Activated naive CD8-positive, alpha-beta T cell treated with anti-CD3 and anti-CD28 coated beads, Interleukin-2, amount 10 ng/mL, durations not matched to agents 7 days and 5 days (primary cell): ENCODE results near the gene SLC6A12. TPM values are rescaled to one million over a fixed set of nuclear protein-coding genes. Genes with fewer than 3 reads are reported as not detected.

Source experiments
- ATAC-seq: fragments of 150-1000 bp; cut with Tn5 transposase; one replicate; pipeline ENCODE4 v1.10.0; 2021; ENCODE audit warnings: low read depth, moderate library complexity
- POLR2A ChIA-PET: fragments of 350-600 bp; sonication (Branson Sonifier 250); formaldehyde crosslinking; loops from one replicate; lab custom pipeline; 2021; ENCODE audit warnings: antibody characterized with exemption; lab: Charles Lee
- DNase-seq: peaks from one replicate; pipeline ENCODE4 v3.0.0; 2021
- H3K27ac Mint-ChIP-seq: one replicate; pipeline ENCODE4 v1.8.0; 2022; ENCODE audit warnings: mild to moderate bottlenecking, mixed read lengths
- H3K27me3 Mint-ChIP-seq: one replicate; pipeline ENCODE4 v1.8.0; 2022; ENCODE audit warnings: mild to moderate bottlenecking, moderate library complexity, mixed read lengths
- H3K36me3 Mint-ChIP-seq: one replicate; pipeline ENCODE4 v1.8.0; 2021; ENCODE audit warnings: mild to moderate bottlenecking, mixed read lengths
- H3K4me1 Mint-ChIP-seq: one replicate; pipeline ENCODE4 v1.8.0; 2021; ENCODE audit warnings: mixed read lengths
- H3K4me3 Mint-ChIP-seq: one replicate; pipeline ENCODE4 v1.8.0; 2022; ENCODE audit warnings: mild to moderate bottlenecking, moderate library complexity, mixed read lengths
- H3K9me3 Mint-ChIP-seq: one replicate; pipeline ENCODE4 v1.8.0; 2021; ENCODE audit warnings: mixed read lengths
- total RNA-seq, 2 experiments: library from RNA; stranded (reverse); gene quantifications; one replicate each; pipeline ENCODE4 v1.2.3, GENCODE V29; 2021

The SLC6A12 gene
- total RNA-seq, 2 experiments from 2014 or later = not detected

DNA sequence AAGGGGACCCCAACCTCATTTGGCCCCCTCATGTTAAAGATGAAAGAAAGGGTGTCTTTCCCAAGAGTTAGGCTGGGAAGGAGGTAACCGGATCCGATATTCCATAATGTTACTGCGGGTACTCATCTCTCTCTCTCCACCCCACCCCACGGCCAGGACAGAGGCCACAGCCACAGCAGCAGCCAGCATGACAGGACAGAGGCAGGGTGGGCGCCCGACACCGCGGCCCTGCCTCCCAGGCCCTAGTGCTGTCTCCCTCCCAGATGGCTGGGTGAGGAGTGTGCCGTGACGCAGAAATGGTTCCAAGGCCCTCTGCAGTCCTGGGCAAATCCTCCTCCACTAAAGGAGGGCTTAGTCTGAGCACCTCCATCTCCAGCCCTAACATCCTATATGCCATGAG, 6.2 kb downstream of the SLC6A12 start:
- Mint-ChIP-seq H3K4me3 (no peak overlapping the region), H3K4me1 (no peaks in the 10 kb centered on the region)
- POLR2A ChIA-PET = no interaction called here

DNA sequence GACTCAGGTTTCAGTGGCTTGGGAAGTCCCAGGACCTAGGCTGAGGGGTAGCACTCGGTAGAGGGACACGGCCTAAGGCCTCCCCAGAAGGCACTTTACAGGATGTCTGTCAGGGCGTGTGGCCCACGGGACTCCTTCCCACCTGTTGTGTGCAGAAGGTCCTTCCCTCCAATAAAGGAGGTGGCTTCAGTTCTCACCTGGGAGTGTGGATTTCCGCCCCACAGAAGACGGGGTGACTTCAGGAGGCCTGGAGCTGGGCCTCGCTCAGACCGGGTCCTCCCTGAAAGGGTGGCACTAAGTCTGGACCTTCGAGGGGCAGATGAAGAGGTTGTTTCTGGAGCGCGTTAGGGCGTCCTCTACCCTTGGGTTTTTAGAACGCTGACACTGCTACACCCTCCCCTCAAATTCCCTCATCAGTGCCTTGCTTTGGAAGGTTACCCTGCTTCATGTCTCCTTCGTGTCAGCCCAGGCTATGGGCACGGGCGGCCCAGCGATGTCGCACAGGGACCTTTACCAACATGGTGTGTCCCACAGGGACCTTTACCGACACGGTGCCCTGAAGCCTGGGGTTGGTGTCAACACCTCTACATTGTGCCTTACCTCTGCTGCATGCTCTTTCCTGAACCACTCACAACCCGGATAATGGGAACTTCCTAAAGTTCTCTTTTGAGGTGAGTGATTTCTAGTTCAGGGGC, 7.1 kb downstream of the SLC6A12 start:
- no peak overlapping the region for H3K4me3 Mint-ChIP-seq
- no peaks in the 10 kb centered on the region for H3K36me3 Mint-ChIP-seq
- no peak overlapping the region for H3K27ac Mint-ChIP-seq
- no peak for ATAC-seq
- H3K9me3 Mint-ChIP-seq = no peaks in the 10 kb centered on the region
- no peaks in the 10 kb centered on the region for H3K4me1 Mint-ChIP-seq
- POLR2A ChIA-PET = no interaction called here
- no peak for DNase-seq
- H3K27me3 Mint-ChIP-seq = peaks cover 28% of the 10 kb centered on the region

More for the DNA sequence above, 6.2 kb downstream of the SLC6A12 start:
- ATAC-seq = no peak
- peaks cover 24% of the 10 kb centered on the region for H3K27me3 Mint-ChIP-seq
- no peaks in the 10 kb centered on the region for H3K9me3 Mint-ChIP-seq
- DNase-seq = no peak
- H3K27ac Mint-ChIP-seq = no peak overlapping the region
- no peaks in the 10 kb centered on the region for H3K36me3 Mint-ChIP-seq

DNA sequence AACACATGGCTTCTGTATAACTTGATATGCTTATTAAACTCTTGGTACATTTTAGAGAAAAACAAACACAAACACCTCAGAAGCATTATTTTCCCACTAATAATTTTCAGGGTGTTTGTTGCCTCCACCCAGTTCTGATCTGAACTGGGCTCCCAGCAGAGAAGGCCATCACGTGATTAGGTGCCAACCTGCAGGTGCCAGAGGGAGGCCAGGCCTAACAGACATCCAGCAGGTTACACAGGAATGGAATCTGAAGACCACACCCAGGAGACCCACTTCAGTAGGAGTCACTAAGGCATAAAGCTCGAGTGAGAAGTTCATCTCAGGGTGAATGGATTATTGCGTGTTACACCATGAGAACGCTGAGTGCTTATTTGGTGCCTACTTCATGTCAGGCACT, 8.9 kb downstream of the SLC6A12 start:
- H3K4me3 Mint-ChIP-seq = no peak overlapping the region
- POLR2A ChIA-PET = no interaction called here
- ATAC-seq = no peak

DNA sequence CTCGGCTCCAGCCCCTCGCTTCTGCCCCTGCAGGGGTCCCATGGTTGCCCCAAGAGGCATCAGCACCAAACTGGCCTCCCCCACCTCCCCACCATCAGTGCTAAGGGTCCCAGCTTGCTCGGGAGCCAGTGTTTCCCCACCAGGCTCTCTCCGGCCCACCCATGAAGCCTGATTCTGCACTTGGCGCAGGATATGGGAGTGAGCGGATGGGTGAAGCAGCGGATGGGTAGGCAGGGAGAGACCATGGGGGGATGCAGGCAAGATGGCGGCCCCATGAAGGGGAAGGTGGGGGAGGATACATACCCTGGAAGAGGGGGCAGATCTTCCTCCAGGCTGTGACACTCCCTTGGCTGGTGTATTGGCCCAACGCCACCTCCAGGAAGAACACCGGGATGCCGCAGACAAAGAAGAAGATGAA, 9.7 kb downstream of the SLC6A12 start:
- H3K9me3 Mint-ChIP-seq = no peaks in the 10 kb centered on the region
- H3K27me3 Mint-ChIP-seq = peaks cover 36% of the 10 kb centered on the region
- POLR2A ChIA-PET = no interaction called here
- no peak overlapping the region for H3K27ac Mint-ChIP-seq
- H3K4me1 Mint-ChIP-seq = no peaks in the 10 kb centered on the region
- H3K4me3 Mint-ChIP-seq = no peak overlapping the region
- ATAC-seq (no peak), DNase-seq (no peak)
- H3K36me3 Mint-ChIP-seq = no peaks in the 10 kb centered on the region

More for the DNA sequence above, 8.9 kb downstream of the SLC6A12 start:
- no peak for DNase-seq
- no peaks in the 10 kb centered on the region for H3K9me3 Mint-ChIP-seq
- H3K27ac Mint-ChIP-seq = no peak overlapping the region
- H3K27me3 Mint-ChIP-seq = peaks cover 35% of the 10 kb centered on the region
- no peaks in the 10 kb centered on the region for H3K36me3 Mint-ChIP-seq
- no peaks in the 10 kb centered on the region for H3K4me1 Mint-ChIP-seq

DNA sequence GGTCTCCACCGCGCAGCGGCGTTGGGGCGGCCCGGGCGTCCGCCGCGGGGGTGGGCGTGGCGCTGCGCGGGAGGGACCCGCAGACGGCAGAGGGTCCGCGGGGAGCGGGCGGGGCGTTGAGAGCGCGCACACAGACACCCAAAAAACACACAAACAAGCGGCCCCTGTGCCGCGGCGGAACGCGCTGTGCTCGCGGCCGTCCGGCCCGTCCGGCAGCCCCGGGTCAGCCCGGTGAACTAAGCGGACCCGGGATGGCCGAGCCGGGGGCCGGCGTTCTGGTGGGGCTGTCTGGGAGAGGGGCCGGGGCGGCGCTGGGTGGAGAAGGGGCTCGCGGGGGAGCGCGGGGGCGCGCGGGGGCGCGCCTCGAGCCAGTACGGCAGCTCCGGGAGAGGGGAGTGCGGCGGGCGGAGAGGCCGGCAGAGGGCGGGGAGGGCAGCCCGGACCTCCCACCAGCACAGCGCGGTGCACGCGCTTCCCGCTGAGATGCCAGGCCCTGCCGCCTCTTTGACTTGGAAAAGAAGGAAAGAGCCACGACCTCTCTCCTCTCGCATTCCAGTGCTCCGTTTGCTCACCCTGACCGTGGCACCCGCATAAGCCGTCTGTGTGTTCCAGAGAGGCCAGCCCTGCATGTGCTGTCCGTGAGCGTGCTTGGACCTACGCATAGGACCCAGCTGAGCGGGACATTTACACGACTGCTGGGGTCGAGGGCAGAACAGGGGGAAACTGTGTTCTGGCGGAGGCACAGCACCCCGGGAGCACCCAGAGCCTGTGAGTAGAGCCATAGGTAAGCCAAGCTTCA, 10.3 kb downstream of the SLC6A12 start:
- Mint-ChIP-seq H3K9me3 (no peaks in the 10 kb centered on the region), H3K27ac (no peak overlapping the region), H3K27me3 (peaks cover 37% of the 10 kb centered on the region), H3K4me3 (no peak overlapping the region), H3K36me3 (no peaks in the 10 kb centered on the region), H3K4me1 (no peaks in the 10 kb centered on the region)
- DNase-seq (no peak), ATAC-seq (no peak)
- POLR2A ChIA-PET = no interaction called here

DNA sequence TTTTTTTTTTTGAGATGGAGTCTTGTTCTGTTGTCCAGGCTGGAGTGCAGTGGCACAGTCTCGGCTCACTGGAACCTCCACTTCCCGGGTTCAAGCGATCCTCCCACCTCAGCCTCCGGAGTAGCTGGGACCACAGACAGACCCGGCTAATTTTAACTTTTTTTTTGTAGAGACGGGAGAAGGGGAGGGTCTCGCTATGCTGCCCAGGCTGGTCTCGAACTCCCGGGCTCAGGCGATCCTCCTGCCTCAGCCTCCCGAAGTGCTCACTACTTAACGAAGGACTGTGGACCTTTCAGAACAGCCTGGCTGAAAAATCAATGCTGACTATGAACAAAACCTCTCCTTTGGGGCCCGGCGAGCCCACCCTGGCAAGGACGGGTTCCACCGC, 10.9 kb downstream of the SLC6A12 start:
- Mint-ChIP-seq H3K4me3 (no peak overlapping the region), H3K9me3 (no peaks in the 10 kb centered on the region), H3K36me3 (no peaks in the 10 kb centered on the region), H3K27ac (no peak overlapping the region), H3K4me1 (no peaks in the 10 kb centered on the region), H3K27me3 (peaks cover 37% of the 10 kb centered on the region)
- no peak for ATAC-seq
- POLR2A ChIA-PET = no interaction called here
- no peak for DNase-seq

DNA sequence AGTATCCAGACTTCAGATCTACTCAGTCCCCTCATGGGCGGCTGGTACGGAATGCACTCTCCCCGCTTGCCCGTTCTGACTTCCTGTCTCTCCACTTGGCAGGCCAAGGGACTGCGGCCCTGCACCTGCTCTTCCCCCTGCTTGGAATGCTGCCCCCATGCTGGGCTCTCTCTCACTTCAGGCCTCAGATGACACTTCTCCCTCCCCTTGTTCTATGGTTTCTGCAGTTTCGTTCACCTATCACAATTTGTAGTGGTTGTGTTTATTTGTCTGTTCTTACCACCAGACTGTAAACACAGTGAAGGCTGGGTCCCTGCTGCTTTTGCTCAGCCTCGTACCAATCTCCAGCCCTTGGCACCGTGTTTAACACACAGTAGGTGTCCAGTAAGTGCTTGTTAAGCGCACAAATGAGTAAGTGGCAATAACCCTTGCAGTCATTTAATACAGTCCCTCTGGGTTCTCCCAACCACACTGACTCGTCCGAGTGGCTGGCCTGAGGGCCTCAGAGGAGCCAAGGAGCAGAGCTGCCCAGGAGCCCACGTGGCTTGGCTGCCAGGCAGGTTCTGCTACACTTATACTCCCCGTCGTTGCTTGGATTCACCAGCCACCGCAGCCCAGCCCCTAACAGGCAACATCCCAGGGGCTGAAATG, 11.8 kb downstream of the SLC6A12 start:
- DNase-seq = no peak
- no peak overlapping the region for H3K4me3 Mint-ChIP-seq
- peaks cover 38% of the 10 kb centered on the region for H3K27me3 Mint-ChIP-seq
- no peaks in the 10 kb centered on the region for H3K36me3 Mint-ChIP-seq
- ATAC-seq = no peak
- H3K27ac Mint-ChIP-seq = no peak overlapping the region
- no peaks in the 10 kb centered on the region for H3K9me3 Mint-ChIP-seq
- no peaks in the 10 kb centered on the region for H3K4me1 Mint-ChIP-seq
- POLR2A ChIA-PET = no interaction called here

DNA sequence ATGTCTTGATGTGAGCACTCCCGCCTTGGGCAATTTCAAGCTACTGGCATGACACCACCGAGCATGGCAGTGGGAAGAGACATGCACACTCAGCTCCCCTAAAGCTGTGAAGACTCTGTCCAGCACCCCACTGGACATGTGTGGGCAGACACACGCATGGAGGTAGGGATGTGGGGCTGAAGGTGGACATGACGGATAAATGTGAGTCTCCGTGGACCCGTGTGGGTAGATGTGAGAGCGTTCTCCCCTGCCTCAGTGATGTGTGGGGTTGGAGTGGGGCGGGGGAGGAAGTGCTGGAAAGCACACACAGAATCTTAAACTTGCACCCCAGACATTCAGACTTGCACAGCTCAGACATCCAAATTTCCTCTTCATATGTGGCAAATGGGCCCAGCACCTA, 12.6 kb downstream of the SLC6A12 start:
- Mint-ChIP-seq H3K4me1 (no peaks in the 10 kb centered on the region), H3K4me3 (no peak overlapping the region), H3K9me3 (no peaks in the 10 kb centered on the region), H3K27ac (no peak overlapping the region), H3K27me3 (peaks cover 38% of the 10 kb centered on the region), H3K36me3 (no peaks in the 10 kb centered on the region)
- ATAC-seq (no peak), DNase-seq (no peak)
- POLR2A ChIA-PET = no interaction called here

DNA sequence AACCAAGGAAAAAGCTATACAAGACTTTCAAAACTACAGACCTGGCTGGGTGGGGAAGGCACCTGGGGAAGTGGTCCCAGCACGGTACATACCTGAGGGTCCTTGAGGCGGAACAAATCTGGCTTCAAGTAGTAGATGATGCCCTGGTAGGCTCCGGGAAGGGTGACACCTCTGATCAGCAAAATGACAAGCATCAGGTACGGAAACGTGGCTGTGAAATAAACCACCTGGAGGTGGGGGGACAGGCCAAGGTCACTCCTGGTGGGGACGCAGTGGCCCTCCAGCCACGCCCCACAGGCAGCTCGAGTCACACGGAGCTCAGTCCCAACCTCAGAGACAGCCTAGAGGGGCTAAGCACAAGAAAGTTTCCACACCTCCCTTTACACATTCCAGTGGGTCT, 15.3 kb downstream of the SLC6A12 start:
- peaks cover 23% of the 10 kb centered on the region for H3K27me3 Mint-ChIP-seq
- H3K27ac Mint-ChIP-seq = no peak overlapping the region
- DNase-seq (no peak), ATAC-seq (no peak)
- no peaks in the 10 kb centered on the region for H3K36me3 Mint-ChIP-seq
- H3K9me3 Mint-ChIP-seq = no peaks in the 10 kb centered on the region
- no peak overlapping the region for H3K4me3 Mint-ChIP-seq
- no peaks in the 10 kb centered on the region for H3K4me1 Mint-ChIP-seq
- POLR2A ChIA-PET = no interaction called here

DNA sequence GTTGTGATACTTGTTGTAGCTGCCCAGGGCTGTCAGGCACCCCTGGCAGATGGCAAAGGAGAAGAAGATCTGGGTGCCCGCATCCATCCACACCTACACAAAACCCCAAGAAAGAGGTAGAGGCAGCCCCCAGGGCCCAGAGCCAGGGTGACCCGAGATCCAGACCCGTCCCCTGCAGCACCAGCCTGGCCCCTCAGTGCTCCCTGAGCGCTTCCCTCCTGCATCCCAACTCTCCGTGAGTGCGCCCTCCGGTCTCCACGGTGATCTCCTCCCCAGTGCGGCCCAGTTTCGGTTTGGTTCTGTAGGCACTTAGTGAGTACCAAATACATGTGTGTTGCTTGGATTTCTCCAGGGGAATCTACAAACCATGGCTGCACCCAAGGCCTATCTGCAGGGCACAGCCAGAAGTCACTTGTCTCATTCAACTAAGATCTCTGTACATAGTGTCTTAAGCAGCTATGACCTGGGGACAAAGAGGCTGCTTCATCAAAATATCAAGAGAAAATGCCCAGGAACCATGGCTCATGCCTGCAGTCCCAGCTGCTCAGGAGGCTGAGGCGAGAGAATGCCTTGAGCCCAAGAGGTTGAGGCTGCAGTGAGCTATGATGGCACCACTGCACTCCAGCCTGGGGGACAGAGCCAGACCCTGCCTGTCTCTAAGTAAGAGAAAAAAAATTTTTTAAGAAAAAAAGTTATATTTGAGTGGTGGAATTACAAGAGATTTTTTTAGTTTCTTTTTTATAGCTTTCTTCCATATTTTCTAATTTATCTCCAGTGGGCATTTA, 15.9 kb downstream of the SLC6A12 start:
- H3K27me3 Mint-ChIP-seq = peaks cover 23% of the 10 kb centered on the region
- H3K36me3 Mint-ChIP-seq = no peaks in the 10 kb centered on the region
- no peak overlapping the region for H3K4me3 Mint-ChIP-seq
- ATAC-seq (no peak), DNase-seq (no peak)
- POLR2A ChIA-PET = no interaction called here
- H3K9me3 Mint-ChIP-seq = no peaks in the 10 kb centered on the region
- no peaks in the 10 kb centered on the region for H3K4me1 Mint-ChIP-seq
- H3K27ac Mint-ChIP-seq = no peak overlapping the region

DNA sequence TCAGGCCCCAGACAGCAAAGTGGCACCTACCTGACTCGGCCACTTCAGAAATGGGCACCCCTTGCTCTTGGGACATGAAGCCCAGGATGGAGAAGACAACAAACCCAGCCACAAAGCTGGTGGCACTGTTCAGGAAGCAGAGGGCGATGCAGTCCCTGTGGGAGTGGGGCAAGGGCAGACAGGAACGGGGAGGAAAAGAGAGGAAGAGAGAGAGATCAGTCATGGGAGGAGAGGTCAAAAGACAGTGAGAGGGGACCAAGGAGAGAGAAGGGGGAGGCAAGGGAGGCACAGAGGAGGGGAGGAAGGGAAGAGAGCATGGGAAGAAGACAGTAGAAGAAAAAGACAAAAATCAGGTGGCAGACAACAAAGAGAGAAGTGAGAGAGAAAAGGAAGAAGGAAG, 16.6 kb downstream of the SLC6A12 start:
- DNase-seq (no peak), ATAC-seq (no peak)
- no peak overlapping the region for H3K27ac Mint-ChIP-seq
- no peaks in the 10 kb centered on the region for H3K4me1 Mint-ChIP-seq
- no peaks in the 10 kb centered on the region for H3K36me3 Mint-ChIP-seq
- POLR2A ChIA-PET = no interaction called here
- H3K27me3 Mint-ChIP-seq = peaks cover 16% of the 10 kb centered on the region
- no peak overlapping the region for H3K4me3 Mint-ChIP-seq
- H3K9me3 Mint-ChIP-seq = no peaks in the 10 kb centered on the region

DNA sequence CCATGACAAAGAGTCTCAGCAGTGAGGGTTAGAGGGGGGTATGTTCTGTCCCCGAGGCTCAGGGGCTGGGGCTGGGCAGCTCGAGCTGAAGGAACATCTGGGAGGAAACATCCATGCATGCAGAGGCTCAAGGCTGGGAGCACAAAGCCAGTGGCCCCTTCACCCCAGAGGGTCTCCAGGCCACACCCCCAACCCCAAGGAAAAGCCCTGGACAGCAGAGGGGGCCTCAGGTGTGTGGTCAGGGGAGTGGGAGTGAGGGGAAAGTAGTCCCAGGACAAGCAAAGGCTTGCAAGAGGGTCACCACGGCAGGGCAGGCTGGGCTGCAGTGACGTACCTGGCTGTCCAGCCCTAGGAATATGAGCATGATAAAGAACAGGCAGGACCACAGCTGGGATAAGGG, 17.5 kb downstream of the SLC6A12 start:
- ATAC-seq (no peak), DNase-seq (no peak)
- H3K4me3 Mint-ChIP-seq = no peak overlapping the region
- POLR2A ChIA-PET = no interaction called here
- H3K4me1 Mint-ChIP-seq = no peaks in the 10 kb centered on the region
- H3K36me3 Mint-ChIP-seq = no peaks in the 10 kb centered on the region
- no peak overlapping the region for H3K27ac Mint-ChIP-seq
- H3K27me3 Mint-ChIP-seq = peaks cover 11% of the 10 kb centered on the region
- no peaks in the 10 kb centered on the region for H3K9me3 Mint-ChIP-seq

DNA sequence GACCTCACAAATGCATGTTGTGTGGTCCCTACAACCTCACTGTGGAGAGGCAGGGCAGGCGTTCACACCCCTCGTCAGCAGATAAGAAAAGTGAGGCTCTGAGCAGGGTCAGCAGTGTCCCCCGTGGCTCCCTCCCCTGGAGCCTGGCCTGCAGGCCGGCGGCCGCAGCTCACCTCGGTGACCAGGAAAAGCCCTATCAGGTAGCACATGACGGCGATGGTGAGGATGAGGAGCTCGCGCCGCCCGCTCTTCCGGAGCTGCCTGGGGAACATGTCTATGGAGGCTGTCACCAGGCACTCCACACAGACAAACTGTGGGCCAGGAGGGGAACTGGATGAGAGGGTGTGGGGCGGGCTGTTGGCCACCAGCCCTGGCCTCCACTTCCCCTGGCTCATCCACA, 18.0 kb downstream of the SLC6A12 start:
- Mint-ChIP-seq H3K4me3 (no peak overlapping the region), H3K9me3 (no peaks in the 10 kb centered on the region), H3K36me3 (no peaks in the 10 kb centered on the region), H3K27me3 (peaks cover 6% of the 10 kb centered on the region), H3K27ac (no peak overlapping the region), H3K4me1 (no peaks in the 10 kb centered on the region)
- no peak for ATAC-seq
- POLR2A ChIA-PET = no interaction called here
- no peak for DNase-seq
